Chondrocyte (in vitro differentiated cells): ENCODE measurements around the gene COPS8. TPM values are rescaled to one million over a fixed set of nuclear protein-coding genes. Genes with fewer than 3 reads are reported as not detected.
A peak's percentile ranks its signal among the peaks of the same experiment; 100 is the strongest.

ENCODE experiments used
- DNase-seq: peaks from one replicate; pipeline ENCODE4 v3.0.0; 2021; ENCODE audit warnings: mixed read lengths, low spot score
- H3K27ac Mint-ChIP-seq: one replicate; pipeline ENCODE4 v1.8.0; 2021; ENCODE audit warnings: mild to moderate bottlenecking, moderate library complexity, mixed read lengths; ENCODE audit not compliant: unreplicated experiment
- H3K27me3 Mint-ChIP-seq: 2 replicates; pipeline ENCODE4 v1.8.0; 2021; ENCODE audit warnings: low read depth, mixed read lengths
- H3K36me3 Mint-ChIP-seq: 2 replicates; pipeline ENCODE4 v1.8.0; 2021; ENCODE audit warnings: low read depth, mixed read lengths
- H3K4me1 Mint-ChIP-seq: 2 replicates; pipeline ENCODE4 v1.8.0; 2021; ENCODE audit warnings: low read depth, mild to moderate bottlenecking, mixed read lengths
- H3K4me3 Mint-ChIP-seq: one replicate; pipeline ENCODE4 v1.8.0; 2021; ENCODE audit warnings: mild to moderate bottlenecking, moderate library complexity, mixed read lengths; ENCODE audit not compliant: unreplicated experiment
- H3K9me3 Mint-ChIP-seq: 2 replicates; pipeline ENCODE4 v1.8.0; 2021; ENCODE audit warnings: low read depth, mixed read lengths
- total RNA-seq: library from RNA; stranded (reverse); gene quantifications from 3 replicates; pipeline ENCODE4 v1.2.1, GENCODE V29; 2021
- TF ChIP-seq, protein P1 (sequence below): fragments of 200-600 bp; sonication (generic); IDR thresholded peaks from 2 replicates; pipeline ENCODE4 v1.5.0; 2021; ENCODE audit warnings: antibody characterized with exemption, mild to moderate bottlenecking, moderate library complexity

COPS8 gene
- total RNA-seq, 1 donor from 2014 or later, result 65.8 TPM

DNA sequence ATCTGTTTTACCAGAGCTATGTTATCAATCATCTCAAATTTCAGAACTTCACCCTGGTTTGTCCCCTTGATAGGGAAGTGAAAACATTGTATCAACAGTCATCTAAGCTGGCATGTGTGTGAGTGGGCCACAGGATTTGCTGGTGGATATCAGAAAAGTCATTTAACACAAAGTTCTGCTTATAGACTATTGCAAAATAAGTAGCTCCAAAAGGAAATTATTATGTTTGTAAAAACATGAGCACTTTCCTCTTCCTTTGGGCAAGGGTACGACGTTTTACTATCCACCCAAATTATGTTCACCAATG lies 20.7 kb upstream of the COPS8 start:
- no peak for DNase-seq
- Mint-ChIP-seq H3K27ac (no peak overlapping the region), H3K36me3 (peaks cover 3% of the 10 kb centered on the region), H3K4me3 (no peak overlapping the region), H3K27me3 (no peaks in the 10 kb centered on the region), H3K4me1 (peaks cover 10% of the 10 kb centered on the region), H3K9me3 (peaks cover 4% of the 10 kb centered on the region)
- TF ChIP-seq, protein P1, sequence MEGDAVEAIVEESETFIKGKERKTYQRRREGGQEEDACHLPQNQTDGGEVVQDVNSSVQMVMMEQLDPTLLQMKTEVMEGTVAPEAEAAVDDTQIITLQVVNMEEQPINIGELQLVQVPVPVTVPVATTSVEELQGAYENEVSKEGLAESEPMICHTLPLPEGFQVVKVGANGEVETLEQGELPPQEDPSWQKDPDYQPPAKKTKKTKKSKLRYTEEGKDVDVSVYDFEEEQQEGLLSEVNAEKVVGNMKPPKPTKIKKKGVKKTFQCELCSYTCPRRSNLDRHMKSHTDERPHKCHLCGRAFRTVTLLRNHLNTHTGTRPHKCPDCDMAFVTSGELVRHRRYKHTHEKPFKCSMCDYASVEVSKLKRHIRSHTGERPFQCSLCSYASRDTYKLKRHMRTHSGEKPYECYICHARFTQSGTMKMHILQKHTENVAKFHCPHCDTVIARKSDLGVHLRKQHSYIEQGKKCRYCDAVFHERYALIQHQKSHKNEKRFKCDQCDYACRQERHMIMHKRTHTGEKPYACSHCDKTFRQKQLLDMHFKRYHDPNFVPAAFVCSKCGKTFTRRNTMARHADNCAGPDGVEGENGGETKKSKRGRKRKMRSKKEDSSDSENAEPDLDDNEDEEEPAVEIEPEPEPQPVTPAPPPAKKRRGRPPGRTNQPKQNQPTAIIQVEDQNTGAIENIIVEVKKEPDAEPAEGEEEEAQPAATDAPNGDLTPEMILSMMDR, result no peak

DNA sequence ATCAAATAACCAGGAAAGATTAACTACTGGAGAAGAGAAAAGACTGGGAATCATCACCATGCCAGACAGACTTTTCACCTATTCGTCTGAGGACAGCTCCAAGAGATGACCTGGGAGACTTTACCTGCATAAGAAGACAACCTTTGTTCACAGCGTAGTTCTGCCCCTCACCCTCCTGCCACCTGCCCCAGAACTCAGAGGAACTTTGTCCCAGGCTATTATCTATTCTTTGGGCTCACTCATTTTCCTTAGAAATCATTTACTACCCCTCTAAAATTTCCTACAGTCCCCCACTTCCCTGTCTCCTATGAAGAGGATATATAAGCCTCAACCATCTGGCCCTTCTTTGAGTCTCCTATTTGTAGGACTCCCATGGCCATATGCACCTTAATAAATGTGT lies 19.3 kb upstream of the COPS8 start:
- Mint-ChIP-seq H3K27me3 (no peaks in the 10 kb centered on the region), H3K27ac (no peak overlapping the region), H3K36me3 (peaks cover 5% of the 10 kb centered on the region), H3K9me3 (peaks cover 6% of the 10 kb centered on the region), H3K4me1 (no peaks in the 10 kb centered on the region), H3K4me3 (no peak overlapping the region)
- DNase-seq, result no peak
- TF ChIP-seq, protein P1, result no peak

DNA sequence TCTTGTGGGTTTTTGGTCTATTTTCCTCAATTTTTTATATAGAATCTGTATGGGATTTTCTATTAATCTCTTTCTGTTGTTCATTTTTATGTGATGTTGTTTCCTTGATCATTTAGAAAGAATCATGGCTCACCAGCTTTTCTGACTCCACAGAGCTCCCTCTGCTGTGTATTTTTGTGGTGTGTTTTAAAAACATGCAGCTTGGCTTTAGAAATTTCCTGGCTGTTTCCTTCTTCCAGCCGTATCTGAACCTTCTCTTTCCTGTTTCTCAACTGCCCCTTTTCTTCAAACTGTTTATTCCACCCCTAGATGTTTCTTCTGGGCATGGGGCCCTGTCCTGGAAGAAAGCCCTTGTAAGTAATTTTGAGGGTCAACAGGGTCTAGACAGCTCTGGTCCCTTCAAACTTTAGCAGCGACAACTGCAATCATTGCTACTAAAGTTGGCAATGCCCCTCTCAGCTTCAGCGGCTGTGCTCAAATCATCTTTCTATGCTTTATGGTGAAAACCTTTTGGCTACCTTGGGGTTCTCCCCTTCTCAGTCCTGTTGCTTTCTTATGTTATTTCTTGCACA lies 17.6 kb upstream of the COPS8 start:
- Mint-ChIP-seq H3K36me3 (peaks cover 5% of the 10 kb centered on the region), H3K4me3 (no peak overlapping the region), H3K27ac (no peak overlapping the region)

DNA sequence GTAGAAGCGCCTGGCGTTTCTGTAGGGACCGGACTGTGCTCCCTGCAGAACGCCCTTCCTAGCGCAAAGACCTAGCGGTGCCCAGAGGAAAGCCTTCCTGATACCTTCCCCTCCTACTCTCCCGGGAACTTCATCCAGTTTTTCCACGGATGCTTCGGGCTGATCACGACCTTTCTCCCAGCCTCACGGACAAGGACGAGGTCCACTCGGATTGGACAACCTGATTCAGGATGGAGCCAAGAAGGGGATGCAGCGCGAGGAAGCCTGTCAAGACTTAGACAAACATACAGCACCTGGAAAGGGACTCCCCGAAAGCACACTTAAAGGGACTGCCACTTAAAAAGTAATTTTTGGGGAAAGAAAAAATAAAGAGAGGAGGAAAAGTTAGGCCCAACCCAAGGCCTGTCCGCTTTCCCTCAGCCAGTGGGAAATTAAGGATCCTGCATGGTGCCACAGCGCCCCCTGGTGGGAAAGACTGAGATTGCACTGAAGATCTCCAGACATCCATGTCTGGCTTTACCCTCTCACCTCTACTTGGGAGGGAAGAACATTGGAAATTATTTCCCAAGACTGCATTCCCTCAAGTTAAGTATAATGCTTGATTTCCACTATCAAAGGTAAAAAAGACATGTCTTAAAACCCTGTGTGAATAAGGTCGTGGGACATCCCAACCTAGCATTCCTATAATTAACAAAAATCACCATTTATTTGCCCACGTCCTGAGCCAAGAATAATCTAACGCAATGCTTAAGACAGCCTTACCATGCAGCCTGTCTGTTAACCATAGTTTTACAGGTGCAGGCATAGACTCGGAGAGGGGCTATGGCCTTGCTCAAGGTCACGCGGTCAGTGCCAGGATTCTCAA lies 13.4 kb upstream of the COPS8 start:
- TF ChIP-seq, protein P1, result peak; percentile 96
- peaks cover 5% of the 10 kb centered on the region for H3K9me3 Mint-ChIP-seq
- H3K4me1 Mint-ChIP-seq, result peaks cover 27% of the 10 kb centered on the region
- no peak overlapping the region for H3K4me3 Mint-ChIP-seq
- no peak overlapping the region for H3K27ac Mint-ChIP-seq
- no peaks in the 10 kb centered on the region for H3K27me3 Mint-ChIP-seq
- no peak for DNase-seq
- H3K36me3 Mint-ChIP-seq, result peaks cover 4% of the 10 kb centered on the region

More for the DNA sequence above, 17.6 kb upstream of the COPS8 start:
- Mint-ChIP-seq H3K4me1 (peaks cover 2% of the 10 kb centered on the region), H3K9me3 (peaks cover 6% of the 10 kb centered on the region), H3K27me3 (no peaks in the 10 kb centered on the region)
- TF ChIP-seq, protein P1, result peak; percentile 55
- no peak for DNase-seq

DNA sequence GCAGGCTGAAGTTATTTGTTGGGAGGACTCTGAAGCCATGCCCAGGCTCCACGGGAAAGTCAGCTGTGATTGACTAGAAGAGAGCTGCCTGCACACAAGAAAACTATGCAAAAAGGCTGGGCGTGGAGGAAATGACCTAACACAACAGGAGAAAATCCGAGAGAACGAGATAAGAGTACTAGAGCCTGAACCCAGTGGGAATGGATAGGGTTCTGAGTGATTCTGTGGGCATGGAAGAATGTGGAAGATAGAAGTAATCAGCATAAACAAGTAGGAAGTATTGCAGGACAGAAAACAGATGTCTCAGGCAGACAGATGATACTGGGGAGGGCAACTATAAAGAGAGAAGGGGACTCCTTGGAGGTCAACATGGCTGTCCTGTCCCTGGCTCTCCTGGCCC lies 12.1 kb upstream of the COPS8 start:
- DNase-seq, result no peak
- TF ChIP-seq, protein P1, result no peak
- Mint-ChIP-seq H3K4me1 (peaks cover 27% of the 10 kb centered on the region), H3K36me3 (peaks cover 2% of the 10 kb centered on the region), H3K27ac (peak overlapping the region; percentile 62), H3K9me3 (peaks cover 3% of the 10 kb centered on the region), H3K27me3 (no peaks in the 10 kb centered on the region), H3K4me3 (no peak overlapping the region)
